Ovary (tissue), 9 donors: ENCODE measurements around the gene ZNF419. TPM values are rescaled to one million over a fixed set of nuclear protein-coding genes. Genes with fewer than 3 reads are reported as not detected.
"Not testable (repeated sequence)": the region's sequence is repeated elsewhere in the genome, so short reads cannot be mapped to it uniquely, and the experiment has no call there.

Source experiments
- DNase-seq, 5 donors: peaks; one replicate each; pipeline ENCODE4 v3.0.0-alpha.2; 2019 to 2020
- H3K27ac ChIP-seq, 2 donors: fragments of 200-600 bp; one replicate each; pipeline versions ENCODE4 v1.5.1 to v1.8.0; 2019 to 2022
- H3K27me3 ChIP-seq: fragments of 200-600 bp; one replicate; pipeline ENCODE4 v1.8.0; 2022
- H3K36me3 ChIP-seq: fragments of 200-600 bp; sonication (generic); one replicate; pipeline ENCODE4 v1.5.1; 2019
- H3K4me1 ChIP-seq: one replicate; pipeline ENCODE4 v1.8.1; 2013; ENCODE audit warnings: mild to moderate bottlenecking, moderate library complexity; ENCODE audit not compliant: insufficient read depth
- H3K4me3 ChIP-seq: fragments of 200-600 bp; sonication (generic); one replicate; pipeline ENCODE4 v1.5.1; 2017
- H3K9me3 ChIP-seq, 2 donors: fragments of 200-600 bp in 1 of 2; sonication (generic) in 1 of 2; one replicate each; pipeline versions ENCODE4 v1.5.1 to v1.8.1; 2013 to 2019; ENCODE audit warnings: mild to moderate bottlenecking in 1 of 2, moderate library complexity in 1 of 2
- CTCF ChIP-seq, 3 donors: fragments of 450-650 bp in 2 of 3; fragments of 200-600 bp in 1 of 3; IDR thresholded peaks; one replicate each; pipeline versions ENCODE4 v1.5.1 to v1.8.0; 2016 to 2022; ENCODE audit warnings: antibody characterized with exemption in 3 of 3, mild to moderate bottlenecking in 1 of 3
- EP300 ChIP-seq: sonication (generic); formaldehyde crosslinking; IDR thresholded peaks from one replicate; pipeline ENCODE4 v1.6.1; 2017; ENCODE audit warnings: antibody characterized with exemption
- POLR2A ChIP-seq: fragments of 450-650 bp; IDR thresholded peaks from one replicate; pipeline ENCODE4 v1.6.1; 2017; ENCODE audit warnings: antibody characterized with exemption, mild to moderate bottlenecking, moderate library complexity
- WGBS, 3 donors: extraction: QIAGEN DNeasy Blood & Tissue Kit in 1 of 3; methylation state at CpG; one replicate each; pipeline versions ENCODE4 v1.1.5 to v1.1.7; 2013 to 2017; 5-methylcytosine and 5-hydroxymethylcytosine counted together
- intact Hi-C, 4 donors: fragments of 100-400 bp; cut with DNase I; formaldehyde crosslinking; loops; one replicate each; pipeline versions ENCODE4 v1.11.0 to v1.15.1; 2022 to 2023
- polyA plus RNA-seq, 2 donors: library from polyadenylated mRNA; stranded (reverse); fragments of 200-250 nt in 1 of 2; fragments of 350-450 nt in 1 of 2; fragmentation: Illumina TruSeq in 1 of 2; extraction: RNeasy Lipid Tissue Mini Kit (QIAGEN cat#74804) in 1 of 2; gene quantifications; one replicate each; pipeline ENCODE4 v1.2.3, GENCODE V29; 2013 to 2014
- total RNA-seq, 7 donors: library from RNA; depleted of rRNA in 2 of 7; stranded (reverse); fragments of >200 nt in 2 of 7; fragmentation: NEBNext Ultra II Directional in 3 of 7; extraction: Animal tissue kit (Norgen Biotek cat#: 25700) in 3 of 7; gene quantifications; one replicate each; pipeline versions ENCODE4 v1.1.0 to v1.2.4, GENCODE V29; 2016 to 2023
- donor health status: DM: no; HTN: no; CAD: no; lungs with moderate emphysema.
- donor health status: DM: no; HTN: no; CAD: no.
- donor health status: Bipolar disorder and iron deficiency.
- donor health status: DM: yes; HTN: yes; CAD: no.
- donor health status: DM: no; HTN: no; CAD: no.
- donor health status: DM: yes; HTN: yes; CAD: no.

Gene ZNF419
- total and polyA plus RNA-seq, 9 donors, result 6.8 to 14.7 (median 11.3) TPM

GRCh38 chr19:57511484-57511883 is 23.9 kb downstream of the ZNF419 start:
- intact Hi-C loops, result no loop called here
- TF ChIP-seq POLR2A, result no peak
- no peak for TF ChIP-seq EP300
- TF ChIP-seq CTCF (IDR thresholded peaks at IDR 0.05), result no peak
- H3K4me3 ChIP-seq, result no peak overlapping the region
- H3K9me3 ChIP-seq, result peaks cover 0 to 33% of the 10 kb centered on the region in 2 donors
- no peaks in the 10 kb centered on the region for H3K4me1 ChIP-seq
- DNase-seq, result no peak
- H3K27me3 ChIP-seq, result no peaks in the 10 kb centered on the region
- H3K27ac ChIP-seq, result no peak overlapping the region
- no peaks in the 10 kb centered on the region for H3K36me3 ChIP-seq

GRCh38 chr19:57512845-57513244 is 25.3 kb downstream of the ZNF419 start:
- no peaks in the 10 kb centered on the region for H3K36me3 ChIP-seq
- no peak for DNase-seq
- intact Hi-C loops, result no loop called here
- no peaks in the 10 kb centered on the region for H3K4me1 ChIP-seq
- 93 to 96% (median 93%) methylated on average over 6 of the region's 6 CpGs for WGBS, 3 donors
- no peak overlapping the region for H3K27ac ChIP-seq
- H3K4me3 ChIP-seq, result no peak overlapping the region
- no peak for TF ChIP-seq CTCF (IDR thresholded peaks at IDR 0.05)
- TF ChIP-seq EP300, result no peak
- TF ChIP-seq POLR2A, result no peak
- no peaks in the 10 kb centered on the region for H3K27me3 ChIP-seq
- peaks cover 0 to 23% of the 10 kb centered on the region in 2 donors for H3K9me3 ChIP-seq

GRCh38 chr19:57515255-57515654 is 27.7 kb downstream of the ZNF419 start:
- Histone ChIP-seq H3K27ac (no peak overlapping the region), H3K4me1 (no peaks in the 10 kb centered on the region), H3K9me3 (peaks cover 0 to 23% of the 10 kb centered on the region in 2 donors), H3K27me3 (no peaks in the 10 kb centered on the region), H3K36me3 (no peaks in the 10 kb centered on the region), H3K4me3 (no peak overlapping the region)
- 84 to 97% (median 95%) methylated on average over 5 of the region's 5 CpGs for WGBS, 3 donors
- intact Hi-C loops, result no loop called here
- no peak for DNase-seq
- TF ChIP-seq CTCF (IDR thresholded peaks at IDR 0.05) (no peak), EP300 (no peak), POLR2A (no peak)

GRCh38 chr19:57518021-57518420 is 30.5 kb downstream of the ZNF419 start:
- WGBS, 3 donors, result 78 to 86% (median 85%) methylated on average over 4 of the region's 4 CpGs
- peaks cover 0 to 20% of the 10 kb centered on the region in 2 donors for H3K9me3 ChIP-seq
- H3K4me1 ChIP-seq, H3K36me3 ChIP-seq, H3K4me3 ChIP-seq, DNase-seq, intact Hi-C loops, H3K27ac ChIP-seq, H3K27me3 ChIP-seq: not testable (repeated sequence)

- Histone ChIP-seq H3K27ac (peak within 1 kb of the TSS; percentile 46 to 58), H3K27me3 (no peaks in the 10 kb centered on the region), H3K4me3 (peak within 1 kb of the TSS; percentile 78), H3K36me3 (no peaks in the 10 kb centered on the region), H3K9me3 (peaks cover 3 to 23% of the 10 kb centered on the region in 2 donors), H3K4me1 (peaks cover 6% of the 10 kb centered on the region)
- DNase-seq, result peak; percentile 89 to 92 (median 91)
- WGBS, 3 donors, result 1 to 3% (median 2%) methylated on average over 58 to 64 of the region's 64 CpGs
- intact Hi-C loops, result no loop called here
- no peak for TF ChIP-seq CTCF (IDR thresholded peaks at IDR 0.05)
- peak; percentile 21 for TF ChIP-seq POLR2A
- no peak for TF ChIP-seq EP300
Measured at GRCh38 chr19:57527136-57527881, 39.8 kb downstream of the ZNF419 start, which contains the start of gene ZNF549. Gene ZNF549 (plus strand): TSS chr19:57527356. CDS start chr19:57527574, 218 bp downstream.
